Measurements from ENCODE around the gene C1orf232. TPM values are rescaled to one million over a fixed set of nuclear protein-coding genes. Genes with fewer than 3 reads are reported as not detected.

The C1orf232 gene
- polyA plus RNA-seq, 1 experiment: not detected

DNA sequence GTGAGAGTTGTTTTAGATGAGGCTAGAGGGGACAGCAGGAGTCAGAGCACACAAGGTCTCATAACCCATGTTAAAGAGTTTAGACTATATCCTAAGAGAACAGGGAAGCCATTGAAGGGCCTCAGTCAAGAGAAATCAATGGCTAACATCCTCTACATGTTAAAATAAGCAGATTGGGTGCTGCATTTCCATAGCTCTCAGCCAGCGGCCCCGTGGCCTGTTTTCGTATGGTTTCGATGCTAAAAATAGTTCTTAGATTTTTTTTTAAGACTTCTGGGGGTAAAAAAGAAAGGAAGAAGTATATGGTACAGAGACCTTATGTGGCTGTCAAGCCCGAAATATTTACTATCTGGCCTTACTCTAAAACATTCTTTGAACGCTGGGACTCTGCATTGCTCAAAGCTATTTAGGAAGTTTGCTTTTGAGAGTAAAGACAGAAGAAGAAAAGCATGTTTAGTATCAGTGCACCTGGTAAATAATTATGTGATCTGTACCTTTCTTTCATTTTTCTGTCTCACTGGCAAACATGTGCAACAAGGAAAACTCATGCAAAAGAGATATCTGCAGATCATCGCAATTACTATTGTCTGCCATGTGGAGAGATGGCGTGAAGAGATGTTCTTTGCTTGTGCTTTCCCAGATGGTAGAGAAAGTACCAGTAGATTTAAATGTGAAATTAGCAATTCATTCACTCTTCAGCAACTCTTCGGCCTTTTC lies 48.7 kb downstream of the C1orf232 start:
- Histone ChIP-seq H3K27me3 (ENCODE audit: control insufficient read depth, insufficient read depth, low read length) (no peaks in the 10 kb centered on the region), H3K4me3 (ENCODE audit: low read depth, low read length) (no peak overlapping the region), H3K36me3 (ENCODE audit: control insufficient read depth, insufficient read depth, low read length) (no peaks in the 10 kb centered on the region; the same call in 1 of the 2 replicates)
- TF ChIP-seq, protein P1, sequence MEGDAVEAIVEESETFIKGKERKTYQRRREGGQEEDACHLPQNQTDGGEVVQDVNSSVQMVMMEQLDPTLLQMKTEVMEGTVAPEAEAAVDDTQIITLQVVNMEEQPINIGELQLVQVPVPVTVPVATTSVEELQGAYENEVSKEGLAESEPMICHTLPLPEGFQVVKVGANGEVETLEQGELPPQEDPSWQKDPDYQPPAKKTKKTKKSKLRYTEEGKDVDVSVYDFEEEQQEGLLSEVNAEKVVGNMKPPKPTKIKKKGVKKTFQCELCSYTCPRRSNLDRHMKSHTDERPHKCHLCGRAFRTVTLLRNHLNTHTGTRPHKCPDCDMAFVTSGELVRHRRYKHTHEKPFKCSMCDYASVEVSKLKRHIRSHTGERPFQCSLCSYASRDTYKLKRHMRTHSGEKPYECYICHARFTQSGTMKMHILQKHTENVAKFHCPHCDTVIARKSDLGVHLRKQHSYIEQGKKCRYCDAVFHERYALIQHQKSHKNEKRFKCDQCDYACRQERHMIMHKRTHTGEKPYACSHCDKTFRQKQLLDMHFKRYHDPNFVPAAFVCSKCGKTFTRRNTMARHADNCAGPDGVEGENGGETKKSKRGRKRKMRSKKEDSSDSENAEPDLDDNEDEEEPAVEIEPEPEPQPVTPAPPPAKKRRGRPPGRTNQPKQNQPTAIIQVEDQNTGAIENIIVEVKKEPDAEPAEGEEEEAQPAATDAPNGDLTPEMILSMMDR (IDR thresholded peaks at IDR 0.05; ENCODE audit: insufficient read depth, low read depth, low read length): no peak
- ChIA-PET POLR2A (no interaction called here), CTCF (interaction anchor here (1.2 kb wide), 1 partner anchor 44 kb away, joined by 4 read pairs; no protein-coding TSS in a partner anchor)
- no peak for DNase-seq (ENCODE audit: low read depth)

DNA sequence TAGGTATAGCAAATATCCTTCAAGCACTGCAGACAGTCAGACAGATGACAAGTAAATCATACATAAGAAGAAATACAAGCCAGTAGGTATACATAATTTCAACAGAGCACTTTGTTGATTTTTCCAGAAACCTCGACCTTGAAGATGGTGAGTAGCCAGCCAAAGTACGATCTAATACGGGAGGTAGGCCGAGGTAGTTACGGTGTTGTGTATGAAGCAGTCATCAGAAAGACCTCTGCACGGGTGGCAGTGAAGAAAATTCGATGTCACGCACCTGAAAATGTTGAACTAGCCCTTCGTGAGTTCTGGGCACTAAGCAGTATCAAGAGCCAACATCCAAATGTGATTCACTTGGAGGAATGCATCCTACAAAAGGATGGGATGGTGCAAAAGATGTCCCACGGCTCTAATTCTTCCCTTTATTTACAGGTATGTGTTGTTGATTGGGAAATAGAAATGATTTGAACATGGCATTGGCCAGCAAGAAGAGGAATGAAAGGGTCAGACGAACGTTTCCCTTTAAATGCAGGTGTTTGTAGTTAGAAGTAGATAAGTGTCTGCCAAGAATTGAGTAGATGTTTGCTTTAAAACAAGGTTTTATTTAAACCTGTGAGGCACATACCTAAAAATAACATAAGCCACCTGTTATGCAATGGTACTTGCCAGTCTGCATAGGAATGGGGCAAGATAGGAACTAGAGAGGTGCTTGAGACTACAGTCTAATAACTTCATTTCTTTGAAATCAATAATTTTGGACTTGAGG lies 54.4 kb downstream of the C1orf232 start:
- no peaks in the 10 kb centered on the region for H3K27me3 ChIP-seq (ENCODE audit: control insufficient read depth, insufficient read depth, low read length)
- no peaks in the 10 kb centered on the region; the same call in 1 of the 2 replicates for H3K36me3 ChIP-seq (ENCODE audit: control insufficient read depth, insufficient read depth, low read length)
- TF ChIP-seq, protein P1 (IDR thresholded peaks at IDR 0.05; ENCODE audit: insufficient read depth, low read depth, low read length): no peak
- ChIA-PET CTCF (interaction anchor here (1.1 to 2.3 kb wide), 4 partner anchors 9 to 303 kb away, joined by 3 to 6 read pairs (median 4); no protein-coding TSS in a partner anchor), POLR2A (no interaction called here)
- no peak for DNase-seq (ENCODE audit: low read depth)
- no peak overlapping the region for H3K4me3 ChIP-seq (ENCODE audit: low read depth, low read length)

Other genes with a start within 250 kb of the C1orf232 start
- 11.9 and 13.2 TPM in 2 replicates for gene PAFAH2, start 170.9 kb downstream of the C1orf232 start, polyA plus RNA-seq (2011; rRNA removed)
- gene EXTL1, start 147.2 kb downstream of the C1orf232 start, polyA plus RNA-seq (2011; rRNA removed): 3.6 and 5.0 TPM in 2 replicates
- gene SLC30A2, start 122.8 kb downstream of the C1orf232 start, polyA plus RNA-seq (2011; rRNA removed): not detected in 2 replicates
- not detected in 2 replicates for gene TRIM63, start 101.3 kb downstream of the C1orf232 start, polyA plus RNA-seq (2011; rRNA removed)
- gene PDIK1L, start 57.1 kb downstream of the C1orf232 start, polyA plus RNA-seq (2011; rRNA removed): 1.4 and 2.9 TPM in 2 replicates
- gene FAM110D, start 9.9 kb downstream of the C1orf232 start, polyA plus RNA-seq (2011; rRNA removed): not detected in 2 replicates
- gene ZNF593, start 945 bp upstream of the C1orf232 start, polyA plus RNA-seq (2011; rRNA removed): 26.3 and 30.2 TPM in 2 replicates
- not detected in 2 replicates for gene ZNF593OS, start 2.9 kb upstream of the C1orf232 start, polyA plus RNA-seq (2011; rRNA removed)
- 0.23 and 0.63 TPM in 2 replicates for gene CNKSR1, start 8.5 kb upstream of the C1orf232 start, polyA plus RNA-seq (2011; rRNA removed)
- gene CATSPER4, start 21.6 kb upstream of the C1orf232 start, polyA plus RNA-seq (2011; rRNA removed): not detected in 2 replicates
- 9.4 and 10.8 TPM in 2 replicates for gene CEP85, start 65.2 kb upstream of the C1orf232 start, polyA plus RNA-seq (2011; rRNA removed)
- gene SH3BGRL3, start 111.1 kb upstream of the C1orf232 start, polyA plus RNA-seq (2011; rRNA removed): 298 and 309 TPM in 2 replicates
- gene UBXN11, start 137.7 kb upstream of the C1orf232 start, polyA plus RNA-seq (2011; rRNA removed): 8.5 and 12.9 TPM in 2 replicates
- gene CD52, start 149.0 kb upstream of the C1orf232 start, polyA plus RNA-seq (2011; rRNA removed): not detected in 2 replicates
- gene CRYBG2, start 185.2 kb upstream of the C1orf232 start, polyA plus RNA-seq (2011; rRNA removed): 0.20 and 0.44 TPM in 2 replicates
- not detected in 2 replicates for gene ZNF683, start 203.8 kb upstream of the C1orf232 start, polyA plus RNA-seq (2011; rRNA removed)
- not detected in 2 replicates for gene LIN28A, start 241.9 kb upstream of the C1orf232 start, polyA plus RNA-seq (2011; rRNA removed)